Smooth muscle cell of the brain vasculature (primary cell): ENCODE data around the gene CIBAR2.

ENCODE experiments used
- DNase-seq: peaks from one replicate; pipeline ENCODE4 v3.0.0-alpha.2; 2012; ENCODE audit warnings: low read depth, low spot score

Gene CIBAR2

DNA sequence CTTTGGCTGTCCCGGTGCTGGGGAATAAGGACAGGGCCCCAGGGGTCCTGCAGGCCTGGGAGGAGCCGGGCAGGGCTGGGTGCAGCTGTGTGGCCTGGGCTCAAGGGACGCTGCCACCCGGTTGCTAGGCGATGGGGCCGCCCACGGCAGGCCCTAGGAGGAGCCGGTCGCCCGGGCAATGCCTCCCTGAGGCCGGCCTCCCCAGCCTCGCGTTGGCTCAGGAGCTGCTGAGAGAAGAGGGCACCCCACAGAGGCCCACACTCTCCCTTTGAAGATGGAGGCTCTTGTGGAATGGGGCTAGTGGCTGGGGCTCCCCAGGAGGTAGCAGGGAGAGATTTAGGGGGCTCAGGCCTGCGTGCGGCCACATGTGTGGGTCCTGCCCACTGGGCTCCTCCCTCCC is at the start of gene CIBAR2:
Gene CIBAR2, minus strand, starts transcription at position 109 of the 400 bp plus-strand sequence. CDS start 120 bp downstream, outside the sequence.
- DNase-seq: no peak

DNA sequence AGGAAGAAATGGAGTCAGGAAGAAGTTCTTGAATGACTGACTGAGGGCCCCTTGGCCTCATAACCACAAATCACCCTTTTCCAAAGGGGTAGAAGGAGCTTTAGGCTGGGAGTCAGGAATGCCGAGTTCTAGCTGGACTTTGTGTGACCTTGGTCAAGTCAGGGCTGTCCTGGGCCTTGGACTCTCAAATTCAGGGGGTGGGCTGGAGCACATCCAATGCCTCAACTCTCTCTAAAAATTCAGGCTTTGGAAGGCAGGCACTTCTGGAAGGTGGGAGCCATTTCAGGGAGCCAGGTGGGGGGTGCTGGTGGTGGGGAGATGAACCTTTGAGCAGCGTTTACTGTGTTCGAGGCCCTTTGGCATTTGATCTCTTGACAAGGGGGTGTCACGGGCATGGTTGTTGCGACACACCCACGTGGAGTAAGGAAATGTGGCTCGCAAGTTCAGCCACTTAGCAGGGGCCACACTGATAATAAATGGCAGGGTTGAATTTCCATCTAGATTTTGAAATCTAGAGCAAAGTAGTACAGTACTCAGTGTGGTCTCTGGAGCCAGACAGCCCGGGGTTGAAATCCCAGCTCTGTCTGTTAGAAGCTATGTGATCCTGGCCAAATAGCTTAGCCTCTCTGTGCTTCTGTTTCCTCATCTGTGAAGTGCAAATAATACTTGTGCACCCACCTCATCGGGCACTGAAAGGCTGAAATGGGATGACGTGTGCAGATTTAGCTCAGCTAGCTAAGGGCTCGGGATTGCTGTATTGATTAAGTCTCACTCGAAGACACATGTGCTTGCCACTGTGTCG is 47.1 kb upstream of the CIBAR2 start:
- no peak for DNase-seq

DNA sequence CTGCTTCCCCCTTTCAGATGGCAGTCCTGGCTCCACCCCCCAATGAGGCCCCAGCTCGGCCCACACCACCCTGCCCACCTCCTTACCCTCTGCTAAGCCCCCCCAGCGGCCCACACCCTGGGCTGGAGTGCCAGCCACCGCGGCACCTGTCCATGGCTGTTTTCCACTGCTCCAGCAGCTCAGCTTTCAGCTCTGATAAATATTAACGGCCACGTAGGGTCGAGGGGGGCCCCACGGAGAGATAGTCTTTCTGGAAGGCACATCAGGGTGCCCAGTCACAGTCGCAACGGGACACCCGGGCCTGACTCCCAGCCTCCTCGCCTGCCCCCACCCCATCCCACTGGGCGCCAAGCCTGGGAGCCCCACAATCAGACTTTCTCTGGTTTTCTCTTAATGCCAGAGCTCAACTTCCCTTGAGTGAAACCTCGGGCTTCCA is 46.5 kb upstream of the CIBAR2 start:
- DNase-seq: no peak

DNA sequence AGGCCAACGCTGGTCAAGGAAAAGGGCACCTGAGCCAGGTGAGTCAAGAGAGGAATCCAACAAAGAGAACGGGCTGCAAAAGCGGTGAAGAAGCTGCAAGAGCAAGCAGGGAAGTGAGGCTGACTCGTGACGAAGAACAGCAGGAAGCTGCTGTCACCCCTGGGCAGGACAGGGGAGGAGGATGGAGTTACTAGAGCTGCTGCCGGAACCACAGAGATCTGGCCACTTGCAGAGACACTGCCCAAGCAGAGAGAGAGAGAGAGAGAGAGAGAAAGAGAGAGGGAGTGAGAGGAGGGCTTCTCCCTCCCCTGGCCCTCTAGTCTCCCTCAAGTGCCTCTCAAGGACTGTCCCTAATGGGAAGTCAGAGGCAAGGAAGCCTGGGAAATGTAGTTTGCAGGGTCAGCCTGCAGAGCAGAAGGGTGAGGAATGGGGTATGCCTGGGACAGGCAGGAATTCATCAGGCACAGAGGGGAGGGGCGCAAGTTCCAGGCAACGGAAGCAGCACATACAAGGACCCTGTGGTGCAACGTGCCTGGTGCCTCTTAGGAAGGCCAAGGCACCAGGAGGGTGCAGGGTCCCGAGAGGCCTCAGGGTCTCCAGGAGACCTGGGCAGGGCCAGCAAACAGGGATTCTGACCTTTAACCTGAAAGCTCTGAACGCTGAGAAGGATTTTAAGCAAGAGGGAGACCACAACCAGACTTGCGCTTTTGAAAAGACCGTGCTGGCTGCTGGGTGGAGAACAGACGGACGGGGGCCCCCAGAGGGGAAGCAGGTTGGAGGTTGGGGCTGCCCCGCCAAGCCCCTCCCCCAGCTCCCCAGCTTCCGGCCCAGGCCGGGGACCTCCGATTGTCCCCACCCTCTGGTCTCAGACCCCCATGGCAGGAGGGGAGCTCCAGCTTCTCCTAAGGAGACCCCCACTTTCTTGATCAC is 45.8 kb upstream of the CIBAR2 start:
- no peak for DNase-seq

DNA sequence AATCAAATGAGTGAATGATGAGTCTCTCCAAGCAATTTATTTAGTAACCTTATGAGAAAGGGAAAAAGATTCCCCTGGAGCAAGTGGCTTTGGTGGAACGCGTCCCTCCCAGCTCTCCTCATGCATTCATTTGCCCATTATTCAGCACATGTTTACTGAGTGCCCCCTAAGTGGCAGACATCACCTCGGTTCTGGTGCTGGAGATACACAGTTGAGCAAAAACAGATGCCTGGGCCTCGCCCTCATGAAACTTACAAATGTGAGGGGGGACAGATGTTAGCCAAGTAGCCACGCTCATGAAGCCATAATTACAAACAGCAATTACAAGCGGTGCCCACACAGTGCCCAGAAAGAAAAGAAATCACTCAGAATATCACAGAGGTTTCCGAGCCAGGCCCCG is 45.1 kb upstream of the CIBAR2 start:
- DNase-seq: no peak

DNA sequence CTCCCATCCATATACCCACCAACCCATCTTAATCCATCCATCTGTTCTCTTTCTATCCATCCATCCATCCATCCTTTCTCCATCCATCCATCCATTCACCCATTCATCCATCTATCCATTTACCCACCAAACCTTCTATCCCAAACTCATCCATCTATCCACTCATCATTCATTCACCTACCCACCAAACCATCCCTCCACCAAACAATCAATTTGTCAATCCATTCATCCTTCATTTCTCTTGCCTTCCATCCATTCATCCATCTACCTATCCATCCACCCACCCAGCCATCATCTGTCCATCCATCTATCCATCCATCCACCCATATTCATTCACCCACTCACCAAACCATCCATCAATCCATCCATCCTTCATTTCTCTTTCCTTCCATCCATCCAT is 44.6 kb upstream of the CIBAR2 start:
- DNase-seq: no peak

DNA sequence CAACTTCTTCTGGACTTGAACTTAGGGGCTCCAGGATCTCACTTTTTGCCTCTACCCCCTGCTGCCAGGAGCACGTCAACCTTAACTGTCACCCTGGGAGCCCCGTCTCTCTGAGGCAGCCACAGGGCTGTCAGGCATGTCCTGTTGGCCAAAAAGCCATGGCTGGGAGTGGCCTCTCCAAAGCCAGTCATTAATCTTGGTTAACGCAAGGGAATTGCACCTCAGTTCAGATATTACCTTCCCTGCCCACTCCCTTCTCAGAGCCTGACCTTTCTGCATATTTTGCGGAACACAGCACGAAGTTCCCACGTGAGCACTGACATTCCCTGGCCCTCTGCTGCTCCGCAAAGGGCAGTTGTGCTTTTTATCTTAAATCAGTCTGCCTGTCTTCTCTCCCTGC is 44.2 kb upstream of the CIBAR2 start:
- DNase-seq: no peak

DNA sequence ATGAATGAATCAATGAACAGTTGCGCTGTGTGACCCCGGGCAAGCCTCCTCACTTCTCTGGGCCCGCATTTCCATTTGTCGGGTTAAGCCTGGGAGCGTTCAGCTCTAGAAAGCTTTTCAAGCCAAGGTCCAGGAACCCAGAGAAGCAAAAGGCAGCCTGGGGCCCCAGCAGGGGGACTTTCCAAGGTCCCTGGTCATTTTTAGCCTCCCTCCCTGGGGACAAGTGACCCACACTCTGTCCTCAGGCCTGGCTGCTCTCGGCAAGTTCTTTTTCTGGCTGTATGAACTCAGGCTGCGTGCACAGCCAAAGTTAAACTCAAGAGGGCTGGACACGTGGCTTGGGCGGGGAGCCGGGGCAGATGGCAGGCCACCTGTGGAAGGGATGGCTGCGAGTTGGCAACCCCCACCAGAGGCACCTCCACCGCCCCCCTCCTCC is 41.4 kb upstream of the CIBAR2 start:
- no peak for DNase-seq

DNA sequence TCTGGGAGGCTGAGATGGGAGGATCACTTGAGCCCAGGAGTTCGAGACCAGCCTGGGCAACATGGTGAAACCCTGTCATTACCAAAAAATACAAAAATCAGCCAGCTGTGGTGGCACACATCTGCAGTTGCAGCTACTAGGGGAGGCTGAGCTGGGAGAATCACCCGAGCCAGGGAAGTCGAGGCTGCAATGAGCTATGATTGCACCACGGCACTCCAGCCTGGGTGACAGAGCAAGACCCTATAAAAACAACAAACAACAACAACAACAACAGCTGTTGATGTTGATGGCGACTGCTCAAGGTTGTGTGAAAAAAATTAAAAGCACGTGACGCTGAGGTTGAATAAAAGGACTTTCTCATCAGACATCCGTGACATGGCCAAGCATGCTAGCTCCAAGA is 40.8 kb upstream of the CIBAR2 start:
- no peak for DNase-seq

DNA sequence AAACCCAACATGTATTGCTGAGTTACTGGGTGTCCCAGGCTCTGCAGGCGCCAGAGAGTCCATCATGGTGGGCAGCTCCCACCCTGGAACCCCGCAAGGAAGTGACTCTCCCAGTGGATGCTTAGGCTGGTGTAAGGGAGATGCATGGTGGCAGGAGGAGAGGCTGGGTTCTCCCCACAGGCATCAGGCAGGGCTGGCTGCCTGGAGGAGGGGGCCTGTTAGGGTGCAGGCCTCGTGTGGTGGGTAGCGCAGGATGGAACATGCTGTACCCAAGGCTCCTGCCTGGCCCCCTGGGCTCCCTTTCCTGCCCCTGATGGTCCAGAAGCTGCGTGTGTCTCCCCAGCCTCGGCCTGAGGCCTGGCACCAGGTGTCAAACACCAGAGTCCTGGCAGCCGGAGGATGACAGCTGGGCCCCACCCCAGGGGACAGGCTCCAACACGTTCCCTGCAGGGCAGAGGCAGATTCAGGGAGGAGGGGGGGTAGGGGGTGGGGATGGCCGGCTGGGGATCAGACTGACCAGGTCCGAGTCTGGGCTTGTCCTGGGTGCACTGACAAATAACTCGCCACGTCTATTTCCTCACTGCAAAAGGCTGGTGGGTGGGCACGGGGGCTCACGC is 40.2 kb upstream of the CIBAR2 start:
- DNase-seq: no peak

DNA sequence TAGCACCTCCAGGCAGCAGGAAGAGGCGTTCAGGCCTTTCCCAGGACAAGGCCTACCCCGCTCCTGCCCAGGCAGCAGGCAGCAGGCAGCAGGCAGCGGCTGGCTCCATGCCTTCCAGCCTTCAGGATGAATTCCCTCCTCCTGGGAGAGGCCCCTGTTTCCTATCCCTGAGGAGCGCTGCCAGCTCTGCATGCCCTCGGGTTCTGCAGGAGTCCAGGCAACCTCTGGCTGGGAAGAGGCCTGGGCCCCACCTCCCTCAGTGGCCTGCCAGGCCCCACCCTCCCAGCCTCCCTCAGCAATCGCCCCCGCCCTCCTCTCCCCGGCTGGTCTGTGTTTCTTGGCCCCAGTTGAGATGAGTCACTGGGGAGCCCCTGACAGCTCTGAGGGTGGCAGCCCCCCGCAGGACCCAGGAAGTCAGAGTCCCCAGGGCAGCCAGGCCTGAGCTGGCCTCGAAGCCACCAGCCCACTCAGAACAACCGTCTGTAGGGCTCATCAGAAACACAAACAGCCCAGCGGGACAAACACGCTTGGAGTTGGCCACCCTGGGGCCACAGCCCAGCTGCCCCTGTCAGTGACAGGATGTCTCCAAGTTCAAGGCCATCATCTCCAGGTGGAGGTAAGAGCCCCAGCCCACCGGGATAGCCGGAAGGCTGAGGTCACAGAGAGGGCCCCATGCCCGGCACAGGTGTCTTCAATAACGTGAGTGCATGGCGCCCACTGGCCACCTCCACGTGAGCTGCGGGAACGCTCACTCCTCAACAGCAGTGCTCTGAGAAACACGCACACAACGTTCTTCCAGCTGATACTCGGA is 39.5 kb upstream of the CIBAR2 start:
- peak; percentile 70 for DNase-seq

DNA sequence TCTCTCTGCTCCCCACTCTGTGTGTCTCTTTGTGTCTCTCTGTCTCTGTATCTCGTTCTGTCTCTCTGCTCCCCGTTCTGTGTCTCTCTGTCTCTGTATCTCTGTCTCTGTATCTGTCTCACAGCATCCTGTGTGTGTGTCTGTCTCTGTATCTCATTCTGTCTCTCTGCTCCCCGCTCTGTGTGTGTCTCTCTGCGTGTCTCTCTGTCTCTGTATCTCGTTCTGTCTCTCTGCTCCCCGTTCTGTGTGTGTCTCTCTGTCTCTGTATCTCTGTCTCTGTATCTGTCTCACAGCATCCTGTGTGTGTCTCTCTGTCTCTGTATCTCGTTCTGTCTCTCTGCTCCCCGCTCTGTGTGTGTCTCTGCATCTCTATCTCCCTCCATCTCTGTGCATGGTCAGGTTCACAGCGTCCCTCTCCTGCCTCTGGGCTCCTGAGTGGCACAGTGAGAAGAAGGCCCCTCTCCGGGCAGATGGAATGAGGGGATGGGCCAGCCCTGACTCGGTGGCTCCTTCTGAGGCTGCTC is 38.9 kb upstream of the CIBAR2 start:
- DNase-seq: no peak

DNA sequence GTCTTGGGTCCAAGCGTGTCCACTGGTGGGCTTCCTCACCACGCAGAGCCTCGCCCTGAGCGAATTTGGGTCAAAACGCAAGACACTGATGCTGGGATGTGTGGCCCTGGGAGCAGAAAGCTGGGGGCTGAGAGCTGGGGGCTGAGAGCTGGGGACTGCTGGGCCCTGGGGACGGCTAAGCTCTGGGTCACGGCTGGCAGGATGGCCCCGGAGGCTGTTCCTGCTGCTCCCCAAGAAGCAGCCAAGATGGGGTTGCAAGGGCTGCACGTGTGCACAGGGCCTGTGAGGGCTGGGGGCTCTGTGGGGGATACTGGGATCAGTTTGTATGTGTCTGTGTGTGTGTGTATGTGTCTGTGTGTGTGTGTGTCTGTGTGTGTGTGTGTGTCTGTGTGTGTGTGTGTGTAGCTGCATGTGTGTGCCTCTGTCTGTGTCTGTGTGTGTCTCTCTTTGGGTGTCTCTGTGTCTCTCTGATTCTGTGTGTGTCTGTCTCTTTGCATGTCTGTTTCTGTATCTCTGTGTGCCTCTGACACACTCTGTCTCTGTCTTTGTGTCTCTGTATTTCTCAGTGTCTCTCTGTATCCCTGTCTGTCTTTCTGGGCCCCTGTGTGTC is 38.2 kb upstream of the CIBAR2 start:
- no peak for DNase-seq

DNA sequence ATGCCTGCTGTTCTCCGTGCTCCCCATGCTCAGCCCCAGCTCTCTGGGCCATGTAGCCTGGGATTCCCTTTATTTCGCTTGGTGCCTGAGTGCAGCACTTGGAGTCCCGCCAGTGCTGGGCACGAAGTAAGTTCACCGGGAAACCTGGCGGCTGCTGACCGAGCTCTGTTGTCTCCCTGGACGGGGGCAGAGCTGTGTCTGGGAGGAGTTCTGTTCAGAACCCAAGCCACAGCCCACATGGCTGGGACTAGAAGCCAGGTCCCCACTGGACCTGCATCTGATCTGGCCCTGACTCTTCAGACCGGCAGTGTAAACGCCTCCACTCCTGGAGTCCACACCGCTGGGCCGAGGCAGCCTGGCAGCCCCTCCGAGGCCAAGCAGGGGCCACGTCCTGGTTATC is 37.5 kb upstream of the CIBAR2 start:
- no peak for DNase-seq

DNA sequence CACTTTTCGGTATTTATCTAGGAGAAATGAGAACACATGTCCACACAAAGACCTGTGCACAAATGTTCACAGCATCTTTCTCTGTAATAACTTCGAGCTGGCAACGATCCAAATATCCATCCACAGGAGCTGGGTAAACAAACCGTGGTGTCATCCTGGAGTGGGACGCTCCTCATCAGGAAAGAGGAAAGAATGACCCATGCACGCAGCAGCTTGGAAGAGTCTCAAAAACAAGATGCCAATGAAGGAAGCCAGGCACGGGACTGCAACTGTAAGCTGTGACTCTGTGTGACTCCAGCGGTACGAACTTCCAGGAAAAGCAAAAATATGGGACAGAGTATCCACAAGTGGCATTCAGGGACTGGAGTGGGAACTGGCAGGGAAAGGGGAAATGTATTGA is 36.7 kb upstream of the CIBAR2 start:
- DNase-seq: no peak

DNA sequence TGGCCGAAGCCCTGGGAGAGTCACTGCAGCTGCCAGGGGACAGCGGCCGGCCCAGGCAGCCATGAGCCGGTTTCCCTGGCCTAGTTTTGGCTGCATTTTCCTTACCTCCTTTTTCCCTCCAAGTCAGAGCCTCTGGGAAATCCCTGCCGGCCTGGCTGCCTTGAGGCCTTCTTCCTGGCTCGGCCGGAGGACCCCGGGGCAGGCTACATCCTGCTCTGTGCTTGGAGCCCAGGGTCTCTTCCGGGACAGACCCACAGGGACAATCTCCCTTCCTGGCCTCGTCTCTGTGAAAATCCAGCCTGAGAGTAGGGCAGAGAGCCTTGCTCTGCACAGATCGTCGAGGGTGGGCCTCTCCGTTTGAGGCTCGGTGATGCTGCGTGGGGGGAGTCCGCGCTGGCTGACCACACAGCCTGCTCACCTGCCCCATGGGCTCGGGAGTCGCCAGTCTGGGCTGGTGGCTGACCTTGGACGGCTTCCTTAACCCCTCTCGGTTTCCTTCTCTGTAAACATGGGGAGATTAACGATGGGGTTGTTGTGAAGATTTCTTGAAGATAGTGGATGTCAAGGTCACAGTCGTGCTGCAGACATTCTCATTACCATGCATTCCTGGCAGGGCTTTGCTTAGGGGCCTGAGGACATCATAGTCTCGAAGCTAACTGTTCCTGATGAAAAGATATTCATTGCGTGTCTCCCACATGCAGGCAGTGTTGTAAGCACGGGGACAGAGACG is 34.8 kb upstream of the CIBAR2 start:
- DNase-seq: no peak

DNA sequence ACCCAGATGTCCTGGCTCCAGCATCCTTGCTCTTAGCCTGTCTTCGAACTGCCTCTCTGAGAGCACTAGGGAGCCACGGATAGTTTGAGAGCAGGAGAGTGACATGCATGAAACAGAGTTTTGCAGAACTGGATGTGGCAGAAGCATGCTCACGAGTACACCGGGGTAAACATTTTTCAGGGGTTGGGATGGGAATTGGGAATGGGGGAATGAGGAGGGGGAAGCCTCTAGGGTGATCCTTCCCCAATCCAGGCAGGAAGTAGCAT is 34.2 kb upstream of the CIBAR2 start:
- no peak for DNase-seq

DNA sequence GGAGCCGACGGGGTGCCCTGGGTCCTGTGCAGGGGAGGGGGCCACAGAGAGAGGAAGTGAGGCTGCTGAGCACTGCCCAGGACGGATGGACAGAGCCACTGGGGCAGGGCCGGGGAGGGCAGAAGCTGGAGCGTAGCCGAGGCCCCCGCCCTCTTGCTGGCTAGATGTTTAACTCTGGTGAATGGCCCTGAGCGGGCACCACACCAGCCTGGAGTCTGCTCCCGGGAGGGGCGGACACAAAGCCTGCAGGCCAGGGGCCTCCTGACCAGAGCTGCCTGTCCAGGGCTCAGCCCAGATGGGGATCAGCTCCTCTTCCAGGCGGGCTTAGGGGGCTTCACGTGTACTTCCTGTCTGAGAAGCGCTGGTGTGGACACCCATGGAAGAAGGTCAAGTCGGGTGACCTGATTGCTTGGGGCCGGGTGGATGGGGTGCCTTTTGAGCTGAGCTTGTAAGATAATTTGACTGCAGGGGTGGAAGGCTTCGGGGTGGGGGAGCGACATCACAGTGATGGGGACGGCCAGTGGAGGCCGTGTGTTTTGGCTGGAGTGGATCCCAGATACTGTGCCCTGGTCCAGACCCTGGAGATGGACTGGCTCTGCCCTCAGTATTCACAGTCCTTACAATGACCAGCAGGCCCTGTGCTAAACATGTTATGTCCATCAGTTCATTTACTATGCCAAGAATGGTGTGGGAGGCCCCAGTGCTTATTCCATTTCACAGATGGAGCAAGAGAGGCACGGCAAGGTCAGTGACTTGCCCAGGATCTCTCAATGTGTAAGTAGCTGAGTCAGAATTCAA is 33.7 kb upstream of the CIBAR2 start:
- DNase-seq: no peak

DNA sequence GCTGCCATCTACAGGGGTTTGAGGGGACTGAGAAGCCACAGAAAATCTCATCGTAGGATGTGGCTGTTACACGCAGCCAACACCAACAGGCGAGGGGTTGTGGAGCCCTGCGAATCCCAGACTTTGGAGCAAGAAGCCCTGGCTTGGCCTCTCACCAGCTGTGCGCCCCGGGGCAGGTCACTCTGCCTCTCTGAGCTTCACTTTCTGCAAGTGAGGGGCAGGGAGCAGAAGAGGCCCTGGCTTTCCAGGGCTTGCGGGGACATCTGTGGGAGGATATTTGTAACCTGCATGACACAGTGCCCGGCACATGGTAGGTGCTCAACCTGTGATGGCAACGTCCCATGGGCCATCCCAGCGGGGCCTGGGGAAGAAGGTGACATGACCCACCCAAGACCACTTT is 32.9 kb upstream of the CIBAR2 start:
- DNase-seq: no peak
